HepG2 (cell line): ENCODE results near the gene PAK1.

ENCODE experiments used
- POLR2A ChIP-seq, 2 experiments: IDR thresholded peaks; 2 replicates each; pipeline ENCODE4 v1.6.1; 2011; ENCODE audit warnings: low read depth in 2 of 2, low read length in 2 of 2, mild to moderate bottlenecking in 1 of 2, moderate library complexity in 1 of 2; ENCODE audit not compliant: insufficient read depth in 1 of 2
- TF ChIP-seq, protein P1 (sequence below): sonication (generic); formaldehyde crosslinking; IDR thresholded peaks from 2 replicates; pipeline ENCODE4 v1.5.0; 2020; ENCODE audit warnings: mild to moderate bottlenecking, missing genetic modification reagents, moderate library complexity

DNA sequence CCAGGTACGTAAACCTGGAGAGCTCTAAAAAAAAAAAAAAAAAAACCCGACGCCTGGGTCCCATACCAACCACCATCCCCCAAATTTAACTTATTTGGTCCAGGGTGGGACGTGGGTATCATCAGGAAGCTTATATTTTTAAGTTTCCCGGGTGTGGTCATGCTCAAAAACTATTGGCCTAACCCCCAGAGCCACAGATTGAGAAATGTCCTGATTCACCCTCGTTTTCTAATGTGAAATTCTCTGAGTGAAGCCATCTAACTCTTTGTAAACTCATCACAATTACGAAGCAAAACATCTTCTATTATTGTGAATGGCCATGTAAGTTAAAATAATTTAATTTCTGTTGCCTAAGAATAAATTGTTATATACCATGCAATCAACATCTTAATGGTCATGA, 29.6 kb downstream of the PAK1 start:
- TF ChIP-seq POLR2A (IDR thresholded peaks at IDR 0.05; ENCODE audit: insufficient read depth in 1 of 2, low read depth in 2 of 2, low read length in 2 of 2) = no peak
- TF ChIP-seq, protein P1, sequence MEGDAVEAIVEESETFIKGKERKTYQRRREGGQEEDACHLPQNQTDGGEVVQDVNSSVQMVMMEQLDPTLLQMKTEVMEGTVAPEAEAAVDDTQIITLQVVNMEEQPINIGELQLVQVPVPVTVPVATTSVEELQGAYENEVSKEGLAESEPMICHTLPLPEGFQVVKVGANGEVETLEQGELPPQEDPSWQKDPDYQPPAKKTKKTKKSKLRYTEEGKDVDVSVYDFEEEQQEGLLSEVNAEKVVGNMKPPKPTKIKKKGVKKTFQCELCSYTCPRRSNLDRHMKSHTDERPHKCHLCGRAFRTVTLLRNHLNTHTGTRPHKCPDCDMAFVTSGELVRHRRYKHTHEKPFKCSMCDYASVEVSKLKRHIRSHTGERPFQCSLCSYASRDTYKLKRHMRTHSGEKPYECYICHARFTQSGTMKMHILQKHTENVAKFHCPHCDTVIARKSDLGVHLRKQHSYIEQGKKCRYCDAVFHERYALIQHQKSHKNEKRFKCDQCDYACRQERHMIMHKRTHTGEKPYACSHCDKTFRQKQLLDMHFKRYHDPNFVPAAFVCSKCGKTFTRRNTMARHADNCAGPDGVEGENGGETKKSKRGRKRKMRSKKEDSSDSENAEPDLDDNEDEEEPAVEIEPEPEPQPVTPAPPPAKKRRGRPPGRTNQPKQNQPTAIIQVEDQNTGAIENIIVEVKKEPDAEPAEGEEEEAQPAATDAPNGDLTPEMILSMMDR = no peak
